Kidney glomerular epithelial cell (primary cell): ENCODE data around the gene TCTN2.

Experiments
- DNase-seq: peaks from one replicate; lab custom pipeline; 2025; lab: John Stamatoyannopoulos, UW

Gene TCTN2

DNA sequence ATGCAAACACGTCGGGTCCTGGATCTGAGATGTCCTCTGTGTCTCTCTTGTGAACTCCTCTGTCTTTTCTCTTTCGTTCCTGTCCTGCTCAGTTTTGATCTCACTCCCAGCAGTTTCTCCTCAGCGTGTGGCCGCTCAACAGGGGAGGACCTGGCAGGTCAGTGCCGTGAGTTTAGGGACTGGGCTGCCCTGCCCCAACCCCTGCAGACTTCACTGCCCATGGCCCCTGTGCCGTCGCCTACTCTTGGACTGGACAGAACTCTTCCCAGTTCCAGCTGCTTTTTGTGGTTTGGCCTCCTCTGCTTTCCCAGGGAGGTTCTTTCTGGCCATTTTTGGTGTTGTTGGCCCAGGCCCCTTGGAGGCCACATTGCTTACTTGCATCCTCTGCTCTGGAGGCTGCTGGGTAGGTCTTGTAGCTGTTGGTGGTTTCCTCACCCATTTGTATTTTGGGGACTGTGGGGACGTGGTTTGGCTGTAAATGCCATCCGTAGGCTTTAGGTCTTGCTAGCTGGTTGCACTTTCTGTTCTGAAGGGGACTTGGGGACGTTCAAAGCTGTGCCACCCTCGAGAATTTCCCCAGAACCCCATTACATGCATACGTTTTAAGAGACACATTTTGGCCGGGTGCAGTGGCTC, 71.1 kb downstream of the TCTN2 start:
- DNase-seq = no peak

DNA sequence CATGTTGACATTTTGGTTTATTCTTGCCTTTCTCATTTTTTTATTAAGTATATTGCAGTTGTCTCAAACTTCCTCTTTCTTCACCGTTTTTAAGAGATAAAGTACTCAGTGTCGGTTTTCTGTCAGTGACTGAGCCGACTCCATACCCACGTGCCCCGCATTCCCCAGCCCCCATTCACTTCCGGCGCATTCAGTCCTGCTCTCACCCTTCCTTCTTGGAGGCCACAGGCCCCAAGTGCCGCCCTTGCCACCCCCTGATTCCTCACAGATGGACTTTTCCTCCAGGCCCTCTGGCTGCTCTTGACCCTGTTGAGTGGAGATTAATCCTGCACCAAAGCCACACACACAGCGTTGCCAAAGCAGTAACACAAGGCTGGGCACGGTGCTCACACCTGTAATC, 72.1 kb downstream of the TCTN2 start:
- DNase-seq = no peak

DNA sequence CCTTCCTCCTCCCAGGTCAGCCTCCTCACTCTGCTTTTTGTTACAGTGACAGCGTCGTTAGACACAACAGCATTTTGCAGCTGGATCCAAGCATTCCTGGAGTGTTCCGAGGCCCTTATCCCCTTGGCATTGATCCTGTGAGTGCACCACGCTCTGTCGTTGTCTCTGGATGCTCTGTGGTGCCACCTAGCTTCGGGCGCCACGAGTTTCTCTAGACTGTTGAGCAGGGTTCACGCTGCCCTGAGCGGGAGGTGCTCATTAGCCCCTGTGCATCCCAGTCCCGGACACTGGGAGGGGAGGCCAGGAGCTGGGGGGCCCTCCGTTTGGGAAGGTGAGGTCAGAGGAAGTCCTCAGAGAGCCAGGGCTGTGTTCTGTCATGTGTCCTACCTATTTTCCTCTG, 73.9 kb downstream of the TCTN2 start:
- no peak for DNase-seq

DNA sequence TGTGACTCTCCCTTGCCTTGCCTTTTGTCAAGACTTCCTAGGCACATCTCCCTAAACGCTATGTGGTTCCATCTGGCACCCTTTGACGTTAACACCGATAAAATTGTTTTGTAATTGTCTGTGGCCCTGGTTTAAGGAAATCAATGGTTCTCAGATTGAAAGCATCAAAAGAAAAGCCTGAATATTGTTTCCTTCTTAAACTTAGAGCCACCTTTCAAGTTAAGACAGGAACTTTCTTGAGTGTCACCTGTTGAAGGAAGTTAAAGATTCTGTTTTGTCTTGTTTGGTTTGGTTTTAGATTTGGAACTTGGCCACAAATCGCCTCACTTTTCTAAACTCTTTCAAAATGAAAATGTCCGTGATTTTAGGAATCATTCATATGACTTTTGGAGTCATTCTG, 76.4 kb downstream of the TCTN2 start:
- DNase-seq = no peak

DNA sequence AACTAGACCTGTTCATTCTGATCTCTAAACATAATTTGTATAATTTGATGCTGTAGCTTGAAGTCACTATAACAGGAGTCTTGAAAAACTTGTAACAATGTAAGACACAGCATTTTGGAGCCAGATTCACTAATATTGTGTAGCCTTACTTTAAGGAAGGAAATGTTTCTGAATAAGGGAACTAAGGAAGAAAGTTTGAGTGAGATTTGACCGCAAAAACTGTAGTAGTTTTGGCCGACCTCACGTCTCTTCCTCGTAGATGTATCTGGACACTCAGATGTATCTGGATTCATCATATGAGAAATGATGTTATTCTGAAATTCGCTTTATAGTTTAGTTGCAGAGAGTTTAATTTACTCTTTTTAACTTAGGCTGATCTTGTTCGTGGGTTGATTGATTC, 77.2 kb downstream of the TCTN2 start:
- no peak for DNase-seq

DNA sequence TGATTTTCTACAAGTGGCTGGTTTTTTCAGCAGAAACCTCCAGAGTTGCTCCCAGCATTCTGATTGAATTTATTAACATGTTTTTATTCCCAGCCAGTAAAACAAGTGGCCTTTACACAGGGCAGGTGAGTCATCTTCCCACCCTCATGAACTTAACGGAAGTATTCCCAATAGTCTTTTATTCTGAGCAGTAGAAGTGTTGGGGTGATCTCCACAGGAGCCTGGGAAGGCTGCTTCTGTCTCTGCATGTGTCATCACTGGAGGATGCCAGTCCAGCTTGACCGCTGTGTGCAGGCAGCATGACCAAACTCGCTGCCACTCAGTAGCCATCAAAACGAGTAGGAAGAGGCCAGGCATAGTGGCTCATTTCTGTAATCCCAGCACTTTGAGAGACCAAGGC, 77.7 kb downstream of the TCTN2 start:
- DNase-seq = peak; percentile 42

DNA sequence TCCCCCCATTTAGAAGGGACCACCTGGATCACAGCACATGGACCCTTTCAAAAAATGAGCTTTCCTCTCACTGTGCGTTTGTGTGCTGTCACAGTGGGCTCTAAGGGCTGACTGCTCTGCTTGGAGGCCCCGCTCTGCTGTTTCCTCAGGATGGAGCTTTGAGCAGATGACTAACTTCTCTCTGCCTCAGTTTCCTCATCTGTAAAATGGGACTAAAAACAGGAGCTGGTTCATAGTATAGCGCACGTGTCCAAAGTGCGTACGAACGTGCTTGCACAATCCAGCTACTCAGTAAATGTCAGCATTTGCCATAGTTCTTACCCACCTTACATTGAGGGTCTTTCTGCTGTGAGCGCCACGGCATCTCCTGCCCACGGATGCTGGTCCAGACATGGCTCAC, 78.4 kb downstream of the TCTN2 start:
- no peak for DNase-seq

DNA sequence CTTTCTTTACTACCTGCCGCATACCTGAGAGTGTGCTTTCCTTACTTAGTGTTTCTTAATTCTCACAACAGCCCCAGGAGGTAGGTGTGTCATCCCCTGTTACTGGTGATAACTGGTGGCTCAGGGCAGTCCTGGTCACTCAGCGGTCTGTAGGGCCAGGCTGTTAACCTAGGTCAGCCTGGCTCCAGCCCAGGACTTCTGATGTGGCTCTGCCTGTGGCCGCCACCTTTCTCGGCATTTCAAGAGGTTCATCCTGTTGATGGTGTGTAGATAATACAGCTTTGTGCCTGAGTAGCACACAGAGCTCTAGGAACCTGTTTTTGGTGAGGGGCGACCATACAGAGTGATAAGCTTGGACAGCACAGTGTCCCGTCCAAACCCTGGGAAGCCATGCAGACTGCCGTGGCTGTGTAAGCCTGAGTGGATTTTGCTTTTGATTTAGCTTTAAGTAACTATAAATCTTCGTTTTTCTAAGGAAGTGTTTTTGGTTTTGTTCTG, 79.3 kb downstream of the TCTN2 start:
- no peak for DNase-seq

DNA sequence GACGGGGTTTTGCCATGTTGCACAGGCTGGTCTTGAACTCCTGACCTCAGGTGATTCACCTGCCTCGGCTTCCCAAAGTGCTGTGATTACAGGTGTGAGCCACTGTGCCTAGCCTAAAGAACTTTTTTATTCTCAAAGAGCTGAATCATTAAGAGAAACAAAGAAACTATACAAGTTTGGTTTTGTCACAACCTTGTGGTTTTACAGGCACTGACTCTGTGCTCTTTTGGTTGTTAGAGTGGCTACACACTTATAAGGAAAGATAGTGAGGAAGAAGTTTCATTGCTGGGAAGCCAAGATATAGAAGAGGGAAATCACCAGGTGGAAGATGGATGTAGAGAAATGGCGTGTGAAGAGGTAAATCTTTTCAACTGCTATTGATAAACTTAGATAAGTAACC, 81.1 kb downstream of the TCTN2 start:
- DNase-seq = no peak

DNA sequence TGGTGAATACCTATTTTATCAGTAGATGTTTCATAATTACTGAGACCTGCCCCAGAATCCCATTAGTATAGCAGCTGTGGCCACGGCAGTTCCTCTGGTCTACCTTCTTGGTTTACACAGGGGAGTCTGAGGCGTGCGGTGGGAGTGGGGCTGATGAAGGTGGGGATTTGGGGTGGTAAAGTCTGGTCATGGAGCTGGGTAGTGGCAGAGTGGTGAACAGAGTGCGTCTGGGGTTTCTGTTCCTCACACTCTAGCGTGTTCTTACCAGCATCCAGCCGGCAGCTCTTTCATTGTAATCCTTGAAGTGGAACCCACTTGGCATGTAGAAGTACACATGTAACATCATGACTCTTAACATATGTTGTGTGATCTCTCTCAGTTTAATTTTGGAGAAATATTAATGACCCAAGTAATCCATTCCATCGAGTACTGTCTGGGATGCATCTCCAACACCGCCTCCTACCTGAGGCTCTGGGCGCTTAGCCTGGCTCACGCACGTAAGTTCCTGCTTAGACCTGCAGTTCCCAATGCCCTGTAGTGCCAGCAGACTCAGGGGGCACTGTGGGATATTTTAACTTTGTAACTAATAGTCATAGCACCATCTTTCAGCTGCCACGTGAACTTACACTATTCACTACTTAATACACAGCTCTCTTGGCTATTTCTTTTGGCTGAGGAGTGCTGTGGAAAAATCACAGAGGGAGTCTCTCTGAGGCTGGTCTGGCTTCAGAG, 83.3 kb downstream of the TCTN2 start:
- no peak for DNase-seq

DNA sequence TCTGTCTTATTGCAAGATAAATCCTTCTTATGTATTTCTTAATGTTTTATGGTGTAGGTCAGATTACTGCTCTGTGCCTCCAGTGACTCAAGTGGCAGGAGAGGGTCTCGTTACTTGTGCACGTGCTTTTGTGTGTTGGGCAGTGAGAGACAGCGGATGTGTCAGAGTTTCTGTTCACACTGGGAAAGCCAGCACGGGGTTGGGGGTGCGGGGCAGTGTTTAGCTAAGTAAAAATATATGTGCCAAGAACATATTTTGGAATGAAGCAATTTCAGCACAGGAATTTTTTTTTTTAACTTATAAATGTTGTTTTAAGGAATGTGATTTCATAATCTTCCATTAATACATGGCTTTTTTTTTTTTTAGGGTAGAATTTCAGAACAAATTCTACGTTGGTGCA, 86.6 kb downstream of the TCTN2 start:
- DNase-seq = no peak
